ES-I3 (cell line): ENCODE measurements around the gene ZSWIM1.
"Not testable (repeated sequence)": the region's sequence is repeated elsewhere in the genome, so short reads cannot be mapped to it uniquely, and the experiment has no call there.

ENCODE experiments used
- H3K36me3 ChIP-seq: 2 replicates; pipeline ENCODE4 v1.6.1; 2013; ENCODE audit warnings: mild to moderate bottlenecking, low read length, control low read depth, moderate library complexity; ENCODE audit not compliant: insufficient read depth
- H3K4me1 ChIP-seq: 2 replicates; pipeline ENCODE4 v1.6.1; 2013; ENCODE audit warnings: mild to moderate bottlenecking, control low read depth, low read length; ENCODE audit not compliant: insufficient read depth
- H3K9ac ChIP-seq: 2 replicates; pipeline ENCODE4 v1.6.1; 2013; ENCODE audit warnings: low read depth, mild to moderate bottlenecking, low read length, moderate library complexity
- H3K9me3 ChIP-seq: 2 replicates; pipeline ENCODE4 v1.6.1; 2013; ENCODE audit warnings: mild to moderate bottlenecking, low read length, moderate library complexity; ENCODE audit not compliant: control insufficient read depth, insufficient read depth

The ZSWIM1 gene

GRCh38 chr20:45866454-45866853, 14.6 kb upstream of the ZSWIM1 start:
- Histone ChIP-seq H3K36me3 (no peaks in the 10 kb centered on the region), H3K9me3 (no peaks in the 10 kb centered on the region), H3K9ac (no peak overlapping the region), H3K4me1 (no peaks in the 10 kb centered on the region)

- no peaks in the 10 kb centered on the region for H3K9me3 ChIP-seq
- H3K9ac ChIP-seq = no peak overlapping the region
Observed at GRCh38 chr20:45867136-45867818, 13.8 kb upstream of the ZSWIM1 start.

GRCh38 chr20:45867819-45868176, 13.2 kb upstream of the ZSWIM1 start:
- Histone ChIP-seq H3K36me3 (no peaks in the 10 kb centered on the region), H3K9ac (no peak overlapping the region), H3K9me3 (no peaks in the 10 kb centered on the region), H3K4me1 (no peaks in the 10 kb centered on the region)

More at GRCh38 chr20:45867136-45867818, 13.8 kb upstream of the ZSWIM1 start:
- H3K36me3 ChIP-seq = no peaks in the 10 kb centered on the region
- H3K4me1 ChIP-seq = no peaks in the 10 kb centered on the region

- H3K9ac ChIP-seq = no peak overlapping the region
- no peaks in the 10 kb centered on the region for H3K4me1 ChIP-seq
- H3K36me3 ChIP-seq = no peaks in the 10 kb centered on the region
- no peaks in the 10 kb centered on the region for H3K9me3 ChIP-seq
Observed at GRCh38 chr20:45872626-45873025, 8.4 kb upstream of the ZSWIM1 start.

- Histone ChIP-seq H3K4me1 (no peaks in the 10 kb centered on the region), H3K36me3 (no peaks in the 10 kb centered on the region), H3K9ac (no peak overlapping the region), H3K9me3 (no peaks in the 10 kb centered on the region)
Observed at GRCh38 chr20:45873409-45874103, 7.5 kb upstream of the ZSWIM1 start.

- H3K9me3 ChIP-seq, H3K9ac ChIP-seq, H3K4me1 ChIP-seq, H3K36me3 ChIP-seq: not testable (repeated sequence)
Observed at GRCh38 chr20:45874104-45874481, 6.9 kb upstream of the ZSWIM1 start.

GRCh38 chr20:45874576-45874975, 6.5 kb upstream of the ZSWIM1 start:
- H3K4me1 ChIP-seq = no peaks in the 10 kb centered on the region
- no peaks in the 10 kb centered on the region for H3K36me3 ChIP-seq
- H3K9ac ChIP-seq = no peak overlapping the region
- no peaks in the 10 kb centered on the region for H3K9me3 ChIP-seq

GRCh38 chr20:45878076-45878761, 2.8 kb upstream of the ZSWIM1 start:
- Histone ChIP-seq H3K9ac (no peak overlapping the region), H3K36me3 (peaks cover 3% of the 10 kb centered on the region; the same call in 1 of the 2 replicates), H3K9me3 (no peaks in the 10 kb centered on the region), H3K4me1 (no peaks in the 10 kb centered on the region)

- H3K9ac ChIP-seq = no peak overlapping the region
- no peaks in the 10 kb centered on the region for H3K9me3 ChIP-seq
- peaks cover 3% of the 10 kb centered on the region; the same call in 1 of the 2 replicates for H3K36me3 ChIP-seq
Observed at GRCh38 chr20:45882469-45883099, 1.6 kb downstream of the ZSWIM1 start.

GRCh38 chr20:45883100-45883469, 2.1 kb downstream of the ZSWIM1 start:
- Histone ChIP-seq H3K4me1 (no peaks in the 10 kb centered on the region), H3K9me3 (no peaks in the 10 kb centered on the region), H3K36me3 (peaks cover 3% of the 10 kb centered on the region; the same call in 1 of the 2 replicates), H3K9ac (no peak overlapping the region)

More at GRCh38 chr20:45882469-45883099, 1.6 kb downstream of the ZSWIM1 start:
- H3K4me1 ChIP-seq = no peaks in the 10 kb centered on the region

GRCh38 chr20:45886590-45887345, 5.7 kb downstream of the ZSWIM1 start:
- Histone ChIP-seq H3K4me1 (no peaks in the 10 kb centered on the region), H3K9ac (no peak overlapping the region), H3K9me3 (no peaks in the 10 kb centered on the region), H3K36me3 (peaks cover 3% of the 10 kb centered on the region; the same call in 1 of the 2 replicates)

- H3K36me3 ChIP-seq = peaks cover 3% of the 10 kb centered on the region; the same call in 1 of the 2 replicates
- H3K9ac ChIP-seq = no peak within 1 kb of the TSS
- H3K9me3 ChIP-seq = no peaks in the 10 kb centered on the region
- H3K4me1 ChIP-seq = no peaks in the 10 kb centered on the region
Observed at GRCh38 chr20:45887346-45887715, 6.3 kb downstream of the ZSWIM1 start, which contains the start of gene SPATA25. SPATA25 (minus strand) TSS chr20:45887622; CDS start chr20:45887590, 32 bp downstream.

- no peak overlapping the region for H3K9ac ChIP-seq
- no peaks in the 10 kb centered on the region; the same call in 1 of the 2 replicates for H3K36me3 ChIP-seq
- H3K9me3 ChIP-seq = no peaks in the 10 kb centered on the region
- H3K4me1 ChIP-seq = no peaks in the 10 kb centered on the region
Observed at GRCh38 chr20:45888681-45889080, 7.7 kb downstream of the ZSWIM1 start.
